ENCODE measurements around the gene LMTK2. TPM values are rescaled to one million over a fixed set of nuclear protein-coding genes. Genes with fewer than 3 reads are reported as not detected.
"Not testable (repeated sequence)": the region's sequence is repeated elsewhere in the genome, so short reads cannot be mapped to it uniquely, and the experiment has no call there.

Gene LMTK2
- total RNA-seq, 2 experiments from 2014 or later = 30.3 to 31.7 TPM

DNA sequence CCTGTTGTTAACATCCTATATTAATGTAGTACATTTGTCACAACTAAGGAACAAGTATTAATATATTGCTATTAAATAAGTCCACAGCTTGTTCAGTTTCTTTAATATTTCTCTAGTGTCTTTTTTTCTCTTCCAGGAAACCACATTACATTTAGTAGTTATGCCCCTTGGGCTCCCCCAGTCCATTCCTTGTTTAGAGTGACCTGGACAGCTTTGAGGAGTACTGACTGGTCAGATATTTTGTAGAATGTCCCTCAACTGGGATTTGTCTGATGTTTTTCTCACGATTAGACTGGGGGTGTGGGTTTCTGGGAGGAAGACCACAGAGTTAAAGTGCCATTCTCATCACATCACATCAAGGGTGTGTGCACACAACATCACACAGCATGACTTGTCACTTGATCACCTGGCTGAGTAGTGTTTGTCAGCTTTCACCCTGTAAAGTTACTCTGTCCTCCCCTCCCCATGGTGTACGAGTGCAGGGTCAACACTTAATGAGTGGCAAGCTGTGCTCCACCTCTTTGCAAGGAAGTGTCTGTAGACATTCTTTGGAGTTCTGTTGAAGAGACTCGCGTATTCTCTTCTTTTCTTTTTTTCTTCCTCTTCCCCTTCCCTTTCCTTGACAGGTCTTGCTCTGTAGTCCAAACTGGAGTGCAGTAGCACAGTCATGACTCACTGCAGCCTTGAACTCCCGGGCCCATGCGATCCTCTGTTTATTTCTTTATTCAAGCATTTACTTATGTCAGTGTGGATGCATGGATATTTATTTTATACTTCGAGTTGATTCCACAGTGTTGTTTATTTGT, 10.2 kb downstream of the LMTK2 start:
- Mint-ChIP-seq H3K36me3 (ENCODE audit: low read depth) (peaks cover 33% of the 10 kb centered on the region), H3K27ac (no peak overlapping the region), H3K27me3 (no peaks in the 10 kb centered on the region), H3K4me3 (no peak overlapping the region), H3K4me1 (ENCODE audit: low read depth) (peaks cover 58% of the 10 kb centered on the region), H3K9me3 (no peaks in the 10 kb centered on the region)
- H3K36me3 ChIP-seq (ENCODE audit: insufficient read depth, low read length) = peaks cover 4% of the 10 kb centered on the region
- H3K27ac ChIP-seq (ENCODE audit: low read depth in 1 of 2, low read length in 2 of 2) = no peak overlapping the region
- no peak overlapping the region for H3K4me3 ChIP-seq (ENCODE audit: low read length)
- intact Hi-C loops (cut with DNase I, micrococcal nuclease) = no loop called here
- POLR2A ChIA-PET = interaction anchor here (1.0 kb wide), 1 partner anchor 9 kb away, joined by 3 read pairs; no protein-coding TSS in a partner anchor
- no peaks in the 10 kb centered on the region for H3K27me3 ChIP-seq (ENCODE audit: control insufficient read depth in 1 of 2, insufficient read depth in 2 of 2, low read length in 2 of 2)
- CTCF ChIA-PET = interaction anchor here (0.7 kb wide), 1 partner anchor 49 kb away, joined by 3 read pairs; no protein-coding TSS in a partner anchor
- H3K9me3 ChIP-seq (ENCODE audit: control insufficient read depth in 1 of 2, insufficient read depth in 1 of 2, low read length in 2 of 2) = no peaks in the 10 kb centered on the region
- no peak for ATAC-seq (ENCODE audit: poor library complexity)
- H3K4me1 ChIP-seq (ENCODE audit: insufficient read depth, low read length) = peaks cover 32% of the 10 kb centered on the region
- DNase-seq = no peak
- TF ChIP-seq, protein P1, sequence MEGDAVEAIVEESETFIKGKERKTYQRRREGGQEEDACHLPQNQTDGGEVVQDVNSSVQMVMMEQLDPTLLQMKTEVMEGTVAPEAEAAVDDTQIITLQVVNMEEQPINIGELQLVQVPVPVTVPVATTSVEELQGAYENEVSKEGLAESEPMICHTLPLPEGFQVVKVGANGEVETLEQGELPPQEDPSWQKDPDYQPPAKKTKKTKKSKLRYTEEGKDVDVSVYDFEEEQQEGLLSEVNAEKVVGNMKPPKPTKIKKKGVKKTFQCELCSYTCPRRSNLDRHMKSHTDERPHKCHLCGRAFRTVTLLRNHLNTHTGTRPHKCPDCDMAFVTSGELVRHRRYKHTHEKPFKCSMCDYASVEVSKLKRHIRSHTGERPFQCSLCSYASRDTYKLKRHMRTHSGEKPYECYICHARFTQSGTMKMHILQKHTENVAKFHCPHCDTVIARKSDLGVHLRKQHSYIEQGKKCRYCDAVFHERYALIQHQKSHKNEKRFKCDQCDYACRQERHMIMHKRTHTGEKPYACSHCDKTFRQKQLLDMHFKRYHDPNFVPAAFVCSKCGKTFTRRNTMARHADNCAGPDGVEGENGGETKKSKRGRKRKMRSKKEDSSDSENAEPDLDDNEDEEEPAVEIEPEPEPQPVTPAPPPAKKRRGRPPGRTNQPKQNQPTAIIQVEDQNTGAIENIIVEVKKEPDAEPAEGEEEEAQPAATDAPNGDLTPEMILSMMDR (IDR thresholded peaks at IDR 0.05) = no peak

DNA sequence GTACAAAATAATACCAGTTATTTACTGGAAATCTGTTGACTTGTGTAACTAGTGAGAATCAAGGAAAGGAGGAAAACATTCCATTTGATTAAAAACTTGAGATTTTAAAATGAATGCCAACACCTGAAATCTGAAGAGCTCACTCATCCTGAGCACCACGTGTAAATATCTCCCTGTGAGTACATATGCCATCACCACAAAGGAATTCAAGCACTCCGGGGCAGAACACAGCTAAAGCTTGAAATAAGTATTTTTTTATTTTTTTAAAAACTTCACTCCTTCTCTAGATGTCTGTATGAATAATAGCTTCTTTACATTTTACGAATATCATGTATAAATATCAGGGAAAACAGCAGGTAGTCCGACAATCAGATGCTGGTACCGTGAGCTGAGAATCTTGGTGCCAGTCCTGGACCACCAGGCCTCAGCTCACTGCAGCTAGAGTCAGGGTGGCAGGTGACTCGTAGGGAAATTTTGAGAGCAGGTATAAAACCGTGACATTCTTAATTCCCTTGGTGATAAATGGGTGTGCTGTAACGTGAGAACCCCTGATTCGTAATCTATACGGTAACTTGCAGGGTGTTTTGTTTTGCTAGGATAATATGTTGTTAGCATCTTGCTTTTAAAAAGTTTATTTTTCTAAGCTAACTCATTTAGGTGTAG, 12.7 kb downstream of the LMTK2 start:
- no peak for ATAC-seq (ENCODE audit: poor library complexity)
- no peak overlapping the region for H3K27ac ChIP-seq (ENCODE audit: low read depth in 1 of 2, low read length in 2 of 2)
- Mint-ChIP-seq H3K4me1 (ENCODE audit: low read depth) (peaks cover 56% of the 10 kb centered on the region), H3K27me3 (no peaks in the 10 kb centered on the region), H3K4me3 (no peak overlapping the region), H3K27ac (no peak overlapping the region), H3K36me3 (ENCODE audit: low read depth) (peaks cover 39% of the 10 kb centered on the region), H3K9me3 (no peaks in the 10 kb centered on the region)
- no peak overlapping the region for H3K4me3 ChIP-seq (ENCODE audit: low read length)
- no peaks in the 10 kb centered on the region for H3K9me3 ChIP-seq (ENCODE audit: control insufficient read depth in 1 of 2, insufficient read depth in 1 of 2, low read length in 2 of 2)
- TF ChIP-seq, protein P1 (IDR thresholded peaks at IDR 0.05) = no peak
- H3K4me1 ChIP-seq (ENCODE audit: insufficient read depth, low read length) = peaks cover 12% of the 10 kb centered on the region
- ChIA-PET CTCF (interaction anchor here (1.1 to 3.0 kb wide), 4 partner anchors 9 to 47 kb away, joined by 3 to 8 read pairs (median 6); no protein-coding TSS in a partner anchor), POLR2A (interaction anchor here (0.7 kb wide), 1 partner anchor 8 kb away, joined by 3 read pairs; no protein-coding TSS in a partner anchor)
- DNase-seq = no peak
- H3K36me3 ChIP-seq (ENCODE audit: insufficient read depth, low read length) = peaks cover 4% of the 10 kb centered on the region
- no peaks in the 10 kb centered on the region for H3K27me3 ChIP-seq (ENCODE audit: control insufficient read depth in 1 of 2, insufficient read depth in 2 of 2, low read length in 2 of 2)
- intact Hi-C loops (cut with DNase I, micrococcal nuclease) = no loop called here

DNA sequence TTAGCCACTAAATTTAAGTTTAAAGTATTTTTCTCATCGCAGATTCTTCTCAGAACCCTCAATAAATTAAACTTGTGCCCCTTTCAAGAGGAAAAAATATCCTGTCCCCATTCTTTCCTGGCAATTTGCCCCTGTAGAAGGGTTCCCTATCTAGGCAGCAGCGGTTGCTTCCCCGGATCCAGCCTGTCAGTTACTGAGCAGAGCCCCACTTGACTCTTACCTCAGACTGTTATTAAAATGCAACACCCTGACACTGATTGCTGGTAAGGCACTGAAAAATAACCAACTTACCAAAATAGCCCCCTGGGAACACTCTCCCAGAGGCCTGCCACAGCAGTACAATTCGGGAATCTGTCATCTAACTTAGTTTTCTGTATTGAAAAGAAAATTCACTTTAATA, 13.9 kb downstream of the LMTK2 start:
- Mint-ChIP-seq H3K4me3 (no peak overlapping the region), H3K9me3 (no peaks in the 10 kb centered on the region), H3K4me1 (ENCODE audit: low read depth) (peaks cover 50% of the 10 kb centered on the region), H3K27ac (no peak overlapping the region), H3K27me3 (no peaks in the 10 kb centered on the region), H3K36me3 (ENCODE audit: low read depth) (peaks cover 31% of the 10 kb centered on the region)
- H3K9me3 ChIP-seq (ENCODE audit: control insufficient read depth in 1 of 2, insufficient read depth in 1 of 2, low read length in 2 of 2) = no peaks in the 10 kb centered on the region
- ChIA-PET CTCF (interaction anchor here (3.0 kb wide), 1 partner anchor 10 kb away, joined by 8 read pairs; no protein-coding TSS in a partner anchor), POLR2A (no interaction called here)
- TF ChIP-seq, protein P1 (IDR thresholded peaks at IDR 0.05) = no peak
- peaks cover 12% of the 10 kb centered on the region for H3K4me1 ChIP-seq (ENCODE audit: insufficient read depth, low read length)
- H3K27me3 ChIP-seq (ENCODE audit: control insufficient read depth in 1 of 2, insufficient read depth in 2 of 2, low read length in 2 of 2) = no peaks in the 10 kb centered on the region
- H3K4me3 ChIP-seq (ENCODE audit: low read length) = no peak overlapping the region
- peaks cover 4% of the 10 kb centered on the region for H3K36me3 ChIP-seq (ENCODE audit: insufficient read depth, low read length)
- H3K27ac ChIP-seq (ENCODE audit: low read depth in 1 of 2, low read length in 2 of 2) = no peak overlapping the region
- DNase-seq (no peak), ATAC-seq (ENCODE audit: poor library complexity) (no peak)
- intact Hi-C loops (cut with DNase I, micrococcal nuclease) = no loop called here

DNA sequence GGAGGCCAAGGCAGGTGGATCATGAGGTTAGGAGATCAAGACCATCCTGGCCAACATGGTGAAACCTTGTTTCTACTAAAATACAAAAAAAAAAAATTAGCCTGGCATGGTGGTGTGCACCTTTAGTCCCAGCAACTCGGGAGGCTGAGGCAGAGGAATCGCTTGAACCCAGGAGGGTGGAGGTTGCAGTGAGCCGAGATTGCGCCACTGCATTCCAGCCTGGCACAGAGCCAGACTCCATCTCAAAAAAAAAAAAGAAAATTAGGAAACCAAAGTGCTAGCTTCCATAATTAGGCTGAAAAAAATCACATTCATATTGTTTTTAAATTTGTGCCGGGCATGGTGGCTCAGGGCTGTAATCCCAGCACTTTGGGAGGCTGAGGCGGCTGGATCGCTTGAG, 14.7 kb downstream of the LMTK2 start:
- H3K27me3 Mint-ChIP-seq; DNase-seq; H3K36me3 ChIP-seq (ENCODE audit: insufficient read depth, low read length); POLR2A ChIA-PET; H3K27me3 ChIP-seq (ENCODE audit: control insufficient read depth in 1 of 2, insufficient read depth in 2 of 2, low read length in 2 of 2); H3K9me3 Mint-ChIP-seq; H3K4me1 ChIP-seq (ENCODE audit: insufficient read depth, low read length); H3K27ac ChIP-seq (ENCODE audit: low read depth in 1 of 2, low read length in 2 of 2); H3K9me3 ChIP-seq (ENCODE audit: control insufficient read depth in 1 of 2, insufficient read depth in 1 of 2, low read length in 2 of 2); CTCF ChIA-PET; ATAC-seq (ENCODE audit: poor library complexity); intact Hi-C loops (cut with DNase I, micrococcal nuclease); H3K4me3 Mint-ChIP-seq; H3K27ac Mint-ChIP-seq; H3K4me3 ChIP-seq (ENCODE audit: low read length): not testable (repeated sequence)
- H3K4me1 Mint-ChIP-seq (ENCODE audit: low read depth) = peaks cover 52% of the 10 kb centered on the region
- H3K36me3 Mint-ChIP-seq (ENCODE audit: low read depth) = peaks cover 31% of the 10 kb centered on the region

Data from CD4-positive, alpha-beta T cell (primary cell).